GM21786 (cell line): Measurements from ENCODE around the gene IZUMO4.

Experiments used
- ATAC-seq: cut with Tn5 transposase; IDR thresholded peaks from one replicate; pipeline ENCODE4 v1.9.1; 2021; ENCODE audit not compliant: unreplicated experiment

Gene IZUMO4

DNA sequence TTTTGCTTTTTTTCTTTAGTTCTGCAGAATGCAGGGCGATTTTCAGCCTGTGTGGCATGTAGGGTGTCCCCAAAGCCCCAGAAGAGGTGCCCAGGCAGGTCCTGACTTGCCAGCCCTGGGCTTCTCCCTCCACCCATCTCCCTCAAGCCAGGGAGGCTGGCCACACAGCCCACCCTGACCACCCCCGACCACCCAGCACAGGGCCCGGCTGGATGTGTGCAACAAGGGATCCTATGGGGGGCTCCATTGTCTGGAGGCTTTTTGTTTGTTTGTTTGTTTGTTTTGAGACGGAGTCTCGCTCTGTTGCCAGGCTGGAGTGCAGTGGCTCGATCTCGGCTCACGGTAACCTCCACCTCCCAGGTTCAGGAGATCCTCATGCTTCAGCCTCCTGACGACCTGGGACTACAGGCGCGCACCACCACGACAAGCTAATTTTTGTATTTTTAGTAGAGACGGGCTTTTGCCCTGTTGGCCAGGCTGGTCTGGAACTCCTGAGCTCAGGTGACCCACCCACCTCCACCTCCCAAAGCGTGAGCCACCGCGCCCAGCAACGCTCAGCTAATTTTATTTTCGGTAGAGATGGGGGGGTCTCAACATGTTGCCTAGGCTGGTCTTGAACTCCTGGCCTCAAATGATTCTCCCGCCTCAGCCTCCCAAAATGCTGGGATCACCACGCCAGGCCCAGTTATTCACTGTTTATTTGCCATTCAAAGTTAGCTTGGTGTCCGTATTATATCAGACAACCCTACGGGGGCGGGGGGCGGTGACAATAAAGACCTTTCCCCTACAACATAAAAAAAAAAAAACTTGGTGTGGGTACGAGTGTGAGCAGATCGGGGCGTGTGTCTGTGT lies 37.9 kb upstream of the IZUMO4 start:
- no peak for ATAC-seq

DNA sequence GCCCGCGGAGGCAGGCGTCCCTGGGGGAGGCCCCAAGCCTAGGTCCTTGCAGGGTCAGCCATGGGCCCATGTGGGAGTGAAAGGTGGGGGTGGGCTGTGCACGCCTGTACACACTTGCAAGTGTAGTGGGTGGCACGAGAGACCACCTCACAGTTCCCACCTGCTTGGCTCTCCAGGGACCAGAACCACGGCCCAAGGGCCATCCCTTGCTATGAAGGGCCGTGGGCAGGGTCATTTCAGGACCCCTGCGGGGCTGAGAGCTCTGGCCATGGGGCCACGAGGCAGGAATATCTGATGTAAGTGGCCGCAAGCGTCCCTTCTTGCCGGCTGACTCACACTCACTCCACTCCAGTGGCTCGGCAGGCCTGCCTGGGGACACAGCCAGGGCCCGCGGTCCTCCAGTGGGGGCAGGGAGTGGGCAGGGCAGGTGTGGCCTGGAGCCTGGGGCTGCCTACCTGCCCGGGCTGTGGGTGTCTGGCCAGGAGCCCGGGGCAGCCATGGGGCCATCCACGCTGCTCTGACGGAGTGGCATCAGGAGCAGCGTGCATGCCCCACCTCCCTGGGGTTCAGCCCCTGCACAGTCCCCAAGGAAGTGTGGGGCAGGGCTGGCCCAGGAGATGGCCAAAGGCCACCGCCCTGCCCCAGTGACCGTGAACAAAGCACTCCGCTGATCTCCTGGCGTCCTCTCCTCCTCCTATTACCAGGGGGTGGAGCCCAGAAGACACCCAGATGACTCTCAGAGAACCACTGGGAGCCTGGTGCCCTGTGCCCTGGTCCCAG lies 37.1 kb upstream of the IZUMO4 start:
- ATAC-seq = no peak

DNA sequence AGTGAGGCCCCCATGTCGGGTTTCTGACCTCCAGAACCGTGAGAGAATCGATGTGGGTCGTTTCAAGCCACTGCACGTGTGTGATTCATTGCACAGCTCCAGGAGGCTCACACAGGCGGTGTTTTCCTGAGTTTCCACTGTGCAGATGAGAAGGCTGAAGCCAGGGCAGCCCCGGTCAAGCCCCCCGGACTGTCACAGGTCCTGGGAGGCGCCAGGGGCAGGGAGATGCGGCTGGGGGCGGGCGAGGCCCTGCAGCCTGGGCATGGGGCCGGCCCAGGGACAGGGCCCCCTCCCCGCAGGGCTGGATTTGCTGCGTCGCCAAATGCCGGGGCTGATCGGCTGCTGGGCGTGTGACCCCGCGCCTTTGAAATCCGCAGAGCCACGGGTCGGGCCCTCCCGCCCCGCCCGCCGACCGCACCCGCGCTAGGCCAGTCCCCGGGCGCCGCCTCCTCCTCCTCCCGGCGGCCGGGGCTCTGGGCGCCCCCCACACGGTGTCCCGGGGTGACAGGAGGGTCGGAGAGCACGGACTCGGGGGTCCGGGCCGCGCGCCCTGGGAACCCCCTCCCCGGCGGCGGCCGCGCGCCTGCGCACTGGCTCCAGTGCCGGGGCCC lies 35.7 kb upstream of the IZUMO4 start:
- peak; percentile 23 for ATAC-seq

DNA sequence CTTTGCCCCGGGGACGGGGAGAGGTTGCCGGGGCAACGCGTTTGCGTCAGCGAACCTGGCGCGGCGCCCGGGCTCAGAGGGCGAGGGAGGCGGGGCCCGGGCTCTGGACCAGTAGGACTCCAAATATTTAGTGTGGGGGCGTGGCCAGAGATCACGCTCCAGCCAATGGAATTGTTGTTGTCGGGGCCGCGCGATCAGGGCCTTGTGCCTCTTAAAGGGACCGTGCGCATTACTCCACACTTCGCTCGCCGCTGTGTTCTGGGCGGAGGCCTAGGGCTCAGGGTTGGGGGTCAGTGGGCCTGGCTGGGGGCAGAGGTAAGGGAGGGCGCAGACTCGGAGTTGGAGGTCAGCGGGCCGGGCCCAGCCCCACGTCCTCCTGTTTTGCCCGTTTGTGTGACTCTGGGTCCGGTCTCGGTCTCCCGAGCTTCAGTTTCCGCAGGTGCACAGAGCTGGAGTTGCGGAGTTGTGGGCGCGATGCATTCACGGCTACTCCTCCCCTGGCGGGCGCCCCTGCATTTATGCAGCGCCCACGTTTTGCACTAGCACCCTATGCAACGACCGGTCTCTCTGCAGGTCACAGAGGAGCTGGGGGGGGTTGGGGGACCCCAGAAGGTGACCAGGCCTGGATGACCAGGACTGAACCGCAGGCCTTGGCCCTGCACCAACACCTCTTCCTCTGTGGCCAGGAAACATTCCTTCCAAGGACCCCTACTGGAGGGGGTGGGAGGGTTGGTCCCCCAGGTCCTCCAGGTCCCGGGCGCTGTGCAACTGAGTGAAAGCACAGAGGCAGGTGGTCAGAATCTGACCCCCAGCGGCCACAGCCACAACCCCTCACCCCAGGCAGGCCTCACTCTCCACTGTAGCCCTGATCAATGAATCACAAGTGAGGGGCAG lies 35.0 kb upstream of the IZUMO4 start:
- peak; percentile 72 for ATAC-seq

DNA sequence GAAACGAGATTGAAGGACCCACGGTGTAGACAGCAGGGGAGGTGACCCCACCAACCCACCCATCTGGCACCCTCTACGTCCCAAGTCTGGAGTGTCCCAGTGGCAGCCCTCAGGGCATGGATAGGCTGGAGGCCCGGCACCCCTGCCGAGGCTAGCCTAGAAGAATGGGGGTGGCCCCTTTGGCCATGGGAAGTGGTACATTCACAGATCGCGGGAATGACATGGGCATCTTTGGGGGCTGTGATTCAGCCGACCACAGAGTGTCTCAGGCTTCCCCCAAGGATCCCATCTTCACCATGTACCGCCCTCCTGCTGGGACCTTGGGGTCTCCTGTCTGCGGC lies 34.4 kb upstream of the IZUMO4 start:
- no peak for ATAC-seq

DNA sequence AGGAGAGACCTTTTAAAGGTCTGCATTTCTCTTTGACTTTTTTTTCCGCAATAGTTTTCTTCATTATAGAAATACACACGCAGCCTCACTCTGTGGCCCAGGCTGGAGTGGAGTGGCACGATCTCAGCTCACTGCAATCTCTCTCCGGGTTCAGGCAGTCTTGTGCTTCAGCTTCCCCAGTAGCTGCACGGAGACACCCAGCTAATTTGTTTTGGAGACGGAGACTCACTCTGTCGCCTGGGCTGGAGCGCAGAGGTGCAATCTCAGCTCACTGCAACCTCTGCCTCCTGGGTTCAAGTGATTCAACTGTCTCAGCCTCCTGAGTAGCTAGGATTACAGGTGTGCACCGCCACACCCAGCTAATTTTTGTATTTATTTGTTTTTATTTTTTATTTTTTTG lies 33.9 kb upstream of the IZUMO4 start:
- no peak for ATAC-seq

DNA sequence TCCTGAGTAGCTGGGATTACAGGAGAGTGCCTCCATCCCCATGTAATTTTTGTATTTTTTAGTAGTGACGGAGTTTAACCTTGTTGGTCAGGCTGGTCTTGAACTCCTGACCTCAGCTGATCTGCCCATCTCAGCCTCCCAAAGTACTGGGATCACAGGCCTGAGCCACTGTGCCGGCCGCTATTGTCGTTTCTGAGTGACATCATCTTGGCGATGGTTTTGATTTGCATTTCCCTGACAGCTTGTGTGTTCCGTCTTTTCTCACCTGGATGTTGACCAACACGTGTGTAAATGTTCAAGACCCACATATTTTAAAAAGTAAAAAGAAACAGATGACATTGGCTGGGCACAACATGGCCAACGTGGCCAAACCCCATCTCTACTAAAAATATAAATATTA lies 32.9 kb upstream of the IZUMO4 start:
- no peak for ATAC-seq

DNA sequence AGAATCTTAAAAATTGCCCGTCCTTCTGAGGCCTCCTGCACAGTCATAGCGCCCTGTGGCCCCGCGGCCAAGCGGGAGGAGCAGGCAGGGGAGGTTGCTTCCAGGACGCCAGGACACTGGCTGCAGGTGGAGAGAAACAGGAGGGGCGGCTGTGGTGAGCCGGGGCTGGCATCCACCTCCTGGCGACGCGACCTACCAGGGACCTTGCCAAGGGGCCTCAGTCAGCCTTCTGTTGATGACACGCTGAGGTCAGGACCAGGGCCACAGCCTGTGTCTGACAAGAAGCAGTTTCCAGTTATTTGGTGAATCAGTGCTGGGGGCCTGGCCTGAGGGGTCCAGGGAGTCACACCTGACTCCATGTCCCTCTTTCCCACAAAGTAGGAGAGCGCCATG lies 32.3 kb upstream of the IZUMO4 start:
- ATAC-seq = no peak

DNA sequence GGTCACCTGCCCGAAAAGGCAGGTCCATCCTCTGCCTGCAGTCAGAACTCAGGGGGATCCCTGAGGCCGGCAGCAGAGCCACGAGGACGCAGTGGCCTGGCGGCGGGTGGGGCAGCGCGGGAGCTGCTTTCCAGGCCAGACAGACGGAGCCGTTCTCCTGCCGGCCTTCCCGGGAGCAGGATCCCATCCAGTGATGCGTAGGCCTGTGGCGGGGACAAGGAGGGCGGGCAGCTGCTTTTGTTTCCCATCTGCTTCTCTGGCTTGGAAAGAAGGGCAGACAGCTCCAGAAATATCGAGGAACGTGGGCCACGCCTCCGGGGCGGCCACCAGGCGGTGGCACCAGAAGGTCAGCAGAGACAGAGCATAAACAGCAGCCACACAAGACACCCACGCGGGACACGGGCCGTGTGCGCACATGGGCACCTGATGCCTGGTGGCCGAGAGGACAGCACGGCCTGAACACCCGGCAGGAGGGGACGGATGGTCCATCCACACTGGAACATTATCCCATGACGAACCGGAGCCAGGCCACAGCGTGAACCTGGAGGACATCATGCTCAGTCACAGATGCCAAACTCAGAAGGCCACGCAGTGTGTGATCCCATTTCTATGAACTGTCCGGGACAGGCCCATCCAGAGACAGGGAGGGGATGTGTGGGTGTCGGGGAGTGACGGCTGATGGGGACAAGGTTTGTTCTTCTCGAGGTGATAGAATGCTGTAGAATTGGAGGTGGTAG lies 31.8 kb upstream of the IZUMO4 start:
- ATAC-seq = no peak

DNA sequence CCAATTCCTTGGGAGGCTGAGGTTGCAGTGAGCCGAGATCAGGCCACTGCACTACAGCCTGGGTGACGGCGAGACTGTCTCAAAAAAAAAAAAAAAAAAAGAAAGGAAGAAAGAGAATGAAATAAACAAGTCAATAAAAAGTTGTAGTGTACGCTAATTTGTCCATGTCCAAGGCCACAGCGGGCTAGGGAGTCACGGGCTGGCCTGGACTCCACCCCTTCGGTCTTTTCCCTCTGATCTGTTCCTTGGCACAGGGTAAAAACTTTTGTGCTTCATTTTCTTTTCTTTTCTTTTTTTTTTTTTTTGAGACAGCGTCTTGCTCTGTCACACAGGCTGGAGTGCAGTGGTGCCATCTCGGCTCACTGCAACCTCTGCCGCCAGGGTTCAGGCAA lies 26.3 kb upstream of the IZUMO4 start:
- ATAC-seq = no peak

DNA sequence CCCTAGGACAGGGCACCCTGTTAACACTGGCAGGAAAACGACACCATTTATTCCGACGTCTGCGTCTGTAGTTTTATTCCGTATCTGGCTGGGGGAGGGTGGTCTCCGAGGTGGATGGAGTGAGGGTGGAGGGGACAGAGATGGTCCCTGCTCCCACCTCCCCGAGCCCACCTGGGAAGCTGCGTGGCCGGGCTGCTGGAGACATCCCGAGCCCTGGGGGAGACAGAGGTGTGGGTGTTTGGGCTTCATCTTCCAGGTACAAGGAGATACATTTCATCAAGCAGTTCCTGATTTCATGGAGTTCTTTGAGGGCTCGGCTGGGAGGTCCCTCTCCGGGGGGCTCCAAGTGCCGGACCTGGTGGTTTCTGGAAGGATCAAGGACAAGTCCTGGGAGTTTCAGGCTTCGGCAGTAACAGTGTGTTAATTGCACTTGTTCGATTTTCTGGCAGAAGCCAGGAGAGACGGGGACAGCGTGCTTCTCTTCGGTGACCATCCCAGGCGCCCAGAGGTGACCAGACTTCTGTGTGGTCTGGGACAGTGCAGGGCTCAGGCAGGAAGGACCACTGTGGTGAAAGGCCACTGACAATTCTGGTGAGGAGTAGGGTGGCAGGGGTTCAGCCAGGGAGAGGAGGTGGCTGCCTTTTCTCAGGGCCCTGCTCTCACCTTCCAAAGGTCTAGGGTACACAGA lies 25.6 kb upstream of the IZUMO4 start:
- no peak for ATAC-seq

DNA sequence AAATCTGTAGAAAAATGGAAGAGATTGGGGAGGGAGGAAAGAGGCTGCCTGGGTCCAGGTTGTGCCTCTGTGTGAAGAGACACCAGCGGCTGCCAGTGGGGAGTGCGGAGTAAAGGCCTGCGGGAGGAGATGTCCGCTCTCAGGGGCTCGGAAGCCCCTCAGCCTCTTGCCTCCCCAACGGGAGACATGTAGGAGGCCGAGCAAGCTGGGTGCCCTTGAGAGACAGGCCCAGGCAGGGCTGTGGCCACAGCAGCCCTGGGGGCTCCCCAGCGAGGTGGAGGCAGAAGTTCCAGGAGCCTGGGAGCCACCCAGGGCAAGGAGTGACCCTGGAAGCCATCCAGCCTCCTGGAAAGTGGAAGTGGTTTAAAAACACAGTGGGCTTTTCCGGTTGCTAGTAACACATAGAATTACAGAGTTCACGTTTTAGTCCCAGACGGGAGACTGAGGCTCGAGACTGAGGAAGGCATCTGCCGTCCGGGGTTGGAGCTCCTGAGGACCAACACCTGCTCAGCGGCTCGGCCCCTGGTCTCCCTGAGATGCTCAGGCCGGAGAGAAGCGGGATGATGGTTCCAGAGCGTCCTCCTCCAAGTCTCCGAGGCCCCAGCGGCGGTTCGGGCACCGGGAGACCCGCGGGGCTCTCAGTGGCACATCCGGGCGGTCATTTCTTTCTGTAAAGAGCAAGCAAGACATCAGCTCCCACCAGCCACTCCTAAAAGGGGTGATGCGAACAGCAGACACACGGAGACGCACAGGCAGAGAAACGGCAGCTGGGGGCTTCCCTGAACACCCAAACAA lies 23.8 kb upstream of the IZUMO4 start:
- no peak for ATAC-seq

DNA sequence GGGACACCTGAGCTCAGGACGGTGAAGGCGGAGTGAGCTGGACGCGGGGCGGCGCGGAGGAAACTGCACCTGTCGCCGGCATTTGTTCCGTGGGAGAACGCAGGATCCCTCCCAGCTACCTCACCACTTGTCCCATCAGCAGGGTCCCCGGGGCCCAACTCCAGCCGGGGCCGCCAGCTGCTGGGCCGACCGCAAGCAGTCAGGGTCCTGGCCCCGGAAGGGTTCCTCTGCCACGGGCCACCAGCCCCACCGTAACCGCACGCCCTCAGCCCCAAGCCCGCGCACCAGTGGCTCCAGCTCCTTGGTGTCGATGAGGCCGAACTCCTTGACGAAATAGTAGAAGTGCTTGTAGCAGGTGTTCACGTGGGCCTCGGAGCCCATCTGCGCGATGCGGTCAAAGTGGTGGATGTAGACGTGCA lies 20.2 kb upstream of the IZUMO4 start:
- no peak for ATAC-seq

DNA sequence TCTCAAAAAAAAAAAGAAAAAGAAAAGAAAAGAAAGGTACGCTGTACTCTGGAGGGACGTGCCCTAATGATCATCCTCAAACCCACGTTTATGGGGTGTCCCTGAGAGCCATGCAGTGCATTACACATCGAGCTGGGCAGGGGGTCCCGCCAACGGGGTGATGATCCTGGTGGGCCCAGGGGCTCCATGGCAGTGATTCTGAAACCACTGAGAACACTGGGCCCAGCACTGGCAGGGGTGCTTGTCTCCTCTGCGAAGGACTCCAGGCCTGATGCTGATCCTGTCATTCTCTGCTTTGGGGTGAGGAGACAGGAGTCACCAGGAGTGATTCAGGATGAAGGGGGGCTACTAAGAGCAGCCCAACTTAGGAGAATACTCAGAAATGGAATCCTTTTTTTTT lies 19.3 kb upstream of the IZUMO4 start:
- no peak for ATAC-seq

DNA sequence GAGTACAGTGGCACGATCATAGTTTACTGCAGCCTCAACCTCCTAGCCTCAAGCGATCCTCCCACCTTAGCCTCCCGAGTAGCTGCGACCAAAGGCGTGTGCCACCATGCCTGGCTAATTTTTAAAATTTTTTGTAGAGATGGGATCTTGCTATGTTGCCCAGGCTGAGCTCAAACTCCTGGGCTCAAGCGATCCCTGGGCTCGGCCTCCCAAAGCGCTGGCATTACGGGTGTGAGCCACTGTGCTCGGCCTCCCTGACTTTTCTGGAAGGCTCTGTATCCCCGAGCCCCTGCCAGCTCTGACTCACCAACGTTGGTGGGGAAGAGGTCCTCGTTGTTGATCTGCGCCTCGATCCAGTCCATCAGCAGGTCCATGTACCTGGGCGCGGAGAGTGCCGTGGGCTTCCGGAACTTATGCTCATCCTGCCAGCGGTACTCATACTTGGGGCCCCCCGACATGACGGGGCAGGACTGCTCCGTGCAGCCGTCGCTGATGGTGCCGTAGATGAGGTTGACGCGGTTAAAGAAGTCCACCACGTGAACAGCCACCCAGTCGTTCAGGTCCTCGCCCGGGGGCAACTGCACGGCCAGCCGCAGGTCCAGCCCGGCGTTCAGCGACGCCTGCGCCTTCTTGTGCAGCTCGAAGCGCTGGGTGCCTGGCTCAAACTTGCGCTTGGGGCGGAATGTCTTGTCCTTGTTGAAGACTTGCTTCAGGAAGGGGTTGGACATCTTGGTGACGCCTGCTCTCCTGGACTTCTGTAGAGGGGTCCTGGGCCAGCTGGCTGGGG lies 18.7 kb upstream of the IZUMO4 start:
- no peak for ATAC-seq

DNA sequence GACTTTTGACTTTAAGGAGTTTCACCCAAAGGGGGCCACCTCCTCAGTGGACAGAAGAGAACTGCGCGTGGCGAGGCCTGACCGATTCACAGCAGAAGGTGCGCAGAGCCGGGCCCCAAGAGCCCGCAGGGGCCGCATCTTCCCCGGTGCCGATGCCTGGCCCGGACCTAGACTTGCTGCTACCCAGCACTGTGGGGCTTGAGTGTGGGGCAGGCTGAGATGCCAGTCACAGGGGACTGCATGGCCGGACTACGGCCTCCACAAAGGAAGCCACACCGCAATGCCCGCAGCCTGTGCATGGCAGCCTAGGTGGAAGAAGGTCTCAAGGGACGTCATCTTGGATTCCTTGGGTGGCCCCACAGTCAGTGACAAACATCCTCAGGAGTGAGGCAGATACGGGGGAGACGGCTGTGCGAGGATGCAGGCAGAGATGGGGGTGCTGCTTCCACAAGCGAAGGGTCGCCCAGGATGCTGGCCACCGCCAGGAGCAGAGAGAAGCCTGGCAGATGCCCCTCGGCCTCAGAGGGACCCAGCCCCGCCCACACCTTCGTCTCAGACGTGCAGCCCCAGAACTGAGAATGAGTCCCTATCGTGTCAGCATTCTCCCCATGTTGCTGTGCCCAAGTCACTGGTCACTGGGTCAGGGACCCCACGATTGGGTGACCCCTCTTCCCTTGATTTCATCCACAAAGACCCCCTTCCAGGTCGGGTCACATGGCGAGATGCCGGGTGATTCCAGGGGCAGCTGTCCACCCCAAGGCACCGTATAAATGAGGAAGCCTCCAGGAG lies 17.4 kb upstream of the IZUMO4 start:
- no peak for ATAC-seq

DNA sequence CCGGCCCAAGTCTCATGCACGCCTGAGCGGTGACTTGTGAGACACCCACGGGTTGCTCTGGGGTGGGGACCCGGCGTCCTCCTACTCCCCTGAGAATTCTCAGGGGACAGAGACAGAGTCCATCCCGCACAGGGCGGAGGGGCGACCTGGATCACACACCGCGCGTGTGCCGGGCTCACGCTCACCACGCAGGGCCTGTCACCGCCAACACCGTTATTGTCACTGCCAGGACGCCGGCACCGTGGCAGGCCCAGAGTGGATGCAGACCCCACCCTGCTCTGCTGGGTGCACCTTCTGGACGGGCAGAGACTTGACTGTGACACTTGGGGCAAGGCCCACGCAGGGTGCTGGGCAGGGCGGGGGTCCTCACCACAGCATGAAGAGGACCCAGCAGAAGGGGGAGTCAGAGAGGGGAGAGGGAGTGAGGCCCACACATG lies 16.8 kb upstream of the IZUMO4 start:
- ATAC-seq = no peak
